H1 (cell line): ENCODE measurements around the gene PRSS50.

Experiments used
- ASH2L ChIP-seq: fragments of 200-600, 300-600 bp; sonication (generic); IDR thresholded peaks from one replicate; pipeline ENCODE4 v1.7.1; 2017; ENCODE audit warnings: low read length
- BCL11A ChIP-seq, 2 experiments: IDR thresholded peaks; one replicate each; pipeline ENCODE4 v1.6.1; 2011; ENCODE audit warnings: low read depth in 2 of 2, low read length in 2 of 2, mild to moderate bottlenecking in 2 of 2
- CTCF ChIP-seq, 3 experiments: IDR thresholded peaks; 1 replicate in 2 of 3; 2 replicates in 1 of 3; pipeline versions ENCODE4 v1.5.1 to v1.6.1; 2011; ENCODE audit warnings: low read length in 3 of 3, mild to moderate bottlenecking in 3 of 3, inconsistent platforms in 2 of 3, low read depth in 1 of 3, moderate library complexity in 1 of 3; ENCODE audit not compliant: insufficient read depth in 1 of 3; ENCODE audit errors: control extremely low read depth in 1 of 3
- EGR1 ChIP-seq: IDR thresholded peaks from 2 replicates; pipeline ENCODE4 v1.6.1; 2011; ENCODE audit warnings: low read depth, low read length, borderline replicate concordance
- SIN3A ChIP-seq, 2 experiments: IDR thresholded peaks in 1 of 2; conservative IDR thresholded peaks in 1 of 2; 2 replicates each; pipeline ENCODE4 v1.6.1; 2011 to 2012; ENCODE audit warnings: low read length in 2 of 2, improper control_type of control experiment in 1 of 2, low read depth in 1 of 2, mild to moderate bottlenecking in 1 of 2
- TAF1 ChIP-seq: IDR thresholded peaks from 2 replicates; pipeline ENCODE4 v1.6.1; 2011; ENCODE audit warnings: mild to moderate bottlenecking, low read depth, low read length
- USF2 ChIP-seq: IDR thresholded peaks from 2 replicates; pipeline ENCODE4 v1.6.1; 2011; ENCODE audit warnings: low read length, improper control_type of control experiment

- TF ChIP-seq USF2 (no peak), CTCF (IDR thresholded peaks at IDR 0.05; ENCODE audit: control extremely low read depth in 1 of 3, insufficient read depth in 1 of 3, low read depth in 1 of 3, low read length in 3 of 3) (no peak), TAF1 (no peak), ASH2L (no peak), EGR1 (no peak), SIN3A (conservative IDR thresholded peaks at IDR 0.05 in 1 of 2, IDR thresholded peaks at IDR 0.05 in 1 of 2; ENCODE audit: low read depth in 1 of 2, low read length in 2 of 2) (no peak), BCL11A (IDR thresholded peaks at IDR 0.05; ENCODE audit: low read depth in 2 of 2, low read length in 2 of 2) (no peak)
Measured at GRCh38 chr3:46707601-46708011, 10.1 kb downstream of the PRSS50 start.
